Liver (tissue), 9 donors: ENCODE data around the gene SERTAD1. TPM values are rescaled to one million over a fixed set of nuclear protein-coding genes. Genes with fewer than 3 reads are reported as not detected.

ENCODE experiments used
- DNase-seq: peaks from one replicate; pipeline ENCODE4 v3.0.0-alpha.2; 2017; ENCODE audit warnings: low spot score
- H3K27ac ChIP-seq, 2 donors: one replicate each; pipeline ENCODE4 v1.7.0; 2013; ENCODE audit warnings: inconsistent platforms in 2 of 2, low read length in 2 of 2, control low read depth in 1 of 2, low read depth in 1 of 2, mild to moderate bottlenecking in 1 of 2
- H3K27me3 ChIP-seq, 4 donors: one replicate each; pipeline versions ENCODE4 v1.6.1 to v1.7.0; 2013; ENCODE audit warnings: low read length in 3 of 4, inconsistent platforms in 1 of 4, mild to moderate bottlenecking in 1 of 4, moderate library complexity in 1 of 4; ENCODE audit not compliant: control insufficient read depth in 4 of 4, insufficient read depth in 4 of 4
- H3K36me3 ChIP-seq, 4 donors: one replicate each; pipeline versions ENCODE4 v1.6.1 to v1.7.0; 2013; ENCODE audit warnings: low read length in 3 of 4, mild to moderate bottlenecking in 3 of 4, low read depth in 1 of 4, moderate library complexity in 1 of 4; ENCODE audit not compliant: control insufficient read depth in 4 of 4, insufficient read depth in 3 of 4
- H3K4me1 ChIP-seq, 4 donors: one replicate each; pipeline versions ENCODE4 v1.6.1 to v1.7.0; 2013; ENCODE audit warnings: low read length in 3 of 4, mild to moderate bottlenecking in 3 of 4, moderate library complexity in 1 of 4; ENCODE audit not compliant: control insufficient read depth in 4 of 4, insufficient read depth in 4 of 4
- H3K4me3 ChIP-seq, 3 donors: one replicate each; pipeline versions ENCODE4 v1.6.1 to v1.7.0; 2013; ENCODE audit warnings: low read length in 3 of 3, control low read depth in 1 of 3, low read depth in 1 of 3, mild to moderate bottlenecking in 1 of 3
- H3K9ac ChIP-seq, 2 donors: one replicate each; pipeline ENCODE4 v1.7.0; 2013; ENCODE audit warnings: low read length in 2 of 2, mild to moderate bottlenecking in 2 of 2, moderate library complexity in 2 of 2, control low read depth in 1 of 2, low read depth in 1 of 2
- H3K9me3 ChIP-seq, 4 donors: one replicate each; pipeline versions ENCODE4 v1.6.1 to v1.7.0; 2013; ENCODE audit warnings: low read length in 3 of 4; ENCODE audit not compliant: control insufficient read depth in 4 of 4
- FOXA1 ChIP-seq: IDR thresholded peaks from 2 replicates; pipeline ENCODE4 v1.6.1; 2016; ENCODE audit warnings: antibody characterized with exemption
- FOXA2 ChIP-seq: IDR thresholded peaks from 2 replicates; pipeline ENCODE4 v1.6.1; 2016; ENCODE audit warnings: antibody characterized with exemption
- GABPA ChIP-seq, 2 donors: IDR thresholded peaks in 1 of 2; conservative IDR thresholded peaks in 1 of 2; 2 replicates each; pipeline ENCODE4 v1.6.1; 2016; ENCODE audit warnings: antibody characterized with exemption in 2 of 2, mild to moderate bottlenecking in 1 of 2, moderate library complexity in 1 of 2
- HNF4A ChIP-seq, 2 donors: conservative IDR thresholded peaks; 2 replicates each; pipeline ENCODE4 v1.6.1; 2016; ENCODE audit warnings: antibody characterized with exemption in 2 of 2, mild to moderate bottlenecking in 2 of 2
- HNF4G ChIP-seq: IDR thresholded peaks from 2 replicates; pipeline ENCODE4 v1.6.1; 2016; ENCODE audit warnings: antibody characterized with exemption
- NR2F2 ChIP-seq: IDR thresholded peaks from 2 replicates; pipeline ENCODE4 v1.6.1; 2016; ENCODE audit warnings: antibody characterized with exemption
- RAD21 ChIP-seq, 2 donors: IDR thresholded peaks; 2 replicates each; pipeline ENCODE4 v1.6.1; 2016; ENCODE audit warnings: antibody characterized with exemption in 2 of 2, mild to moderate bottlenecking in 2 of 2
- TAF1 ChIP-seq: conservative IDR thresholded peaks from 2 replicates; pipeline ENCODE4 v1.6.1; 2016; ENCODE audit warnings: antibody characterized with exemption, mild to moderate bottlenecking
- WGBS: extraction: QIAGEN DNeasy Blood & Tissue Kit; methylation state at CpG from one replicate; pipeline ENCODE4 v1.1.7; 2013; 5-methylcytosine and 5-hydroxymethylcytosine counted together
- polyA plus RNA-seq, 2 donors: library from polyadenylated mRNA; stranded (reverse) in 1 of 2; unstranded in 1 of 2; fragments of 200-250 nt in 1 of 2; fragments of >200 nt in 1 of 2; fragmentation: Nextera tagmentation in 1 of 2; extraction: Ambion mirVana in 1 of 2; gene quantifications; one replicate each; pipeline versions ENCODE4 v1.2.1 to v1.2.3, GENCODE V29; 2013 to 2015
- total RNA-seq, 2 donors: library from RNA; depleted of rRNA; stranded (reverse); fragments of >200 nt; gene quantifications; one replicate each; pipeline ENCODE4 v1.2.3, GENCODE V29; 2014
- TF ChIP-seq, protein P1 (sequence below): IDR thresholded peaks from 2 replicates; pipeline ENCODE4 v1.6.1; 2016; ENCODE audit warnings: antibody characterized with exemption
- TF ChIP-seq, protein P2 (sequence below): IDR thresholded peaks from 2 replicates; pipeline ENCODE4 v1.6.1; 2016; ENCODE audit warnings: antibody characterized with exemption
- TF ChIP-seq, protein P3 (sequence below): IDR thresholded peaks from 2 replicates; pipeline ENCODE4 v1.6.1; 2016; ENCODE audit warnings: antibody characterized with exemption
- donor health status: healthy.
- donor health status: healthy.
- donor health status: healthy.
- donor health status: healthy.
- donor health status: healthy.

Gene SERTAD1
- total and polyA plus RNA-seq, 4 donors = 3.6 to 6.8 (median 4.9) TPM

DNA sequence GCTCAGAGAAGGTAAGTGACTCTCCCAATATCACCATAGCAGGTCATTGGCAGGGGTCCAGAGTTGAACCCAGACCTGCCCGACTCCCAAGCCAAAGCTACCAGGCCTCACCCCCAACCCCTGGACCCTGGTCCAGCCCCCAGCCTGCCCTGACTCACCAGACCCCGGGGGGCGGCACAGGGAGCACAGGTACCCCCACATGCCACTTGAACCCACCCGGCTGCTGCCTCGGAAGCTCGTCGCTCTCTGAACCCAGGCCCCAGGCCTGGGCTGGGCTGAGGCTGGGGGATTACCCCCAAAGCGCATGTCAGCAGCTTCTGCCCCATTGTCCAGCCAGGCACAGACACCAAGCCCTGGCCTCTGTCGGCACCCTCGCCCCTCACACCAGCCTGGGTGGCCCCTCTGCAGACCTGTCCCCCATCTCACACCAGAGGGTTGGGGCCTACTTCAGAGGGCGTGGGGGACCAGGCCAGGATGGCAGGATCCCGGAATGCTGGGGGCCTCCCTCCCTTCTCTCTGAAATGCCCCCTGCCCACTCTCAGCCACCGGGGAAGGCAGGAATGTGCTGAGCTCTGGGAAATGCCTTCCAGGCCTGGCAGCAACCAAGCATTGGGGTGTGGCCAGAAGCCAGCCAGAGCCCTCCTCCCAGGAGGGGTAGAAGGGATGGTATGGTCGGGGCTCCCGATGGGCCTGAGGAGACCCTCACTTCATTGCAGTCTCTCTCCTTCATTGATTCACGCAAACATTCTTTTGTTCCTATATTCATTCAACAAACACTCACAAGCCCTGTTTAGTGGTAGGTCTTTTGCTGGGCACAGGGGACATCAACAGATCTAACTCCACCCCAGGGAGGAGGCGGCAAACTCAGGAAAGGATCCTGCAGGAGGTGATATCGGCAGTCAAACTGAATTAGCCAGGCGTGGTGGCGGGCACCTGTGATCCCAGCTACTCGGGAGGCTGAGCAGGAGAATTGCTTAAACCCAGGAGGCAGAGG lies 11.0 kb downstream of the SERTAD1 start:
- 84% methylated on average over 21 of the region's 21 CpGs for WGBS
- no peak overlapping the region for H3K9ac ChIP-seq

DNA sequence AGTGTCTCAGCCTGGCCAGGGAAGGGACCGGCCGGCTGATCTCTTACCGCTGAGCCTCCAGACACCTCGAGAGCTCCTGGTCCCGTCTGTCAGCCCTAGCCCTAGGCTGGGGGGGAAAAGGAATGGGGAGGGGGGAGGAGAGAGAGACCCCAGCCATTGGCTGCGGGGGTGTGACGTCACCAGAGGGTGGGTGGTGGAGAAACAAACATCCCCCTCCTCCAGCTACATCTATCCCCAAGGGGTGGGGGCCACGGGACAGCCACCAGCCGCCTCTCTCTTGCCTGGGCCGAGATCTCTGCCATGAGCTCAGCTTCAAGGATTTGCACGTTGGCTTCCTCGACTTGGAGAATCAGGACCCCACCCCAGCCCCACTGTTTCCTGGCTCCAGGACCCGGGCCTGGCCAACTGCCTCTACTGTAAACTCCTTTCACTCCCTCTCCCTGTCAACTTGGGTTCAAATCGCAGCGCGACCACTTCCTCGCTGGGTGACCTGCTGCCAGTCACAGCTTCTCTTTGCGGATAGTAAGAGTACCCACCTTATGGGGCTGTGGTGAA lies 12.4 kb downstream of the SERTAD1 start, which contains the start of gene PRX:
Gene PRX, minus strand, starts transcription at position 88 of the 555 bp plus-strand sequence. CDS start 5,446 bp downstream, outside the sequence.
- Histone ChIP-seq H3K27ac (no peak within 1 kb of the TSS), H3K36me3 (no peaks in the 10 kb centered on the region), H3K9ac (no peak within 1 kb of the TSS), H3K9me3 (no peaks in the 10 kb centered on the region), H3K4me3 (no peak within 1 kb of the TSS), H3K4me1 (no peaks in the 10 kb centered on the region), H3K27me3 (no peaks in the 10 kb centered on the region)
- no peak for DNase-seq
- TF ChIP-seq TAF1 = no peak
- no peak for TF ChIP-seq FOXA1
- no peak for TF ChIP-seq HNF4A (conservative IDR thresholded peaks at IDR 0.05)
- TF ChIP-seq NR2F2 = no peak
- no peak for TF ChIP-seq GABPA (IDR thresholded peaks at IDR 0.05 in 1 of 2, conservative IDR thresholded peaks at IDR 0.05 in 1 of 2)
- TF ChIP-seq, protein P1, sequence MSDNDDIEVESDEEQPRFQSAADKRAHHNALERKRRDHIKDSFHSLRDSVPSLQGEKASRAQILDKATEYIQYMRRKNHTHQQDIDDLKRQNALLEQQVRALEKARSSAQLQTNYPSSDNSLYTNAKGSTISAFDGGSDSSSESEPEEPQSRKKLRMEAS = no peak
- 41% methylated on average over 18 of the region's 18 CpGs for WGBS

More for the DNA sequence above, 11.0 kb downstream of the SERTAD1 start:
- Histone ChIP-seq H3K36me3 (no peaks in the 10 kb centered on the region), H3K9me3 (no peaks in the 10 kb centered on the region), H3K27ac (no peak overlapping the region), H3K4me1 (no peaks in the 10 kb centered on the region), H3K27me3 (no peaks in the 10 kb centered on the region), H3K4me3 (no peak overlapping the region)
- no peak for TF ChIP-seq TAF1
- no peak for TF ChIP-seq FOXA2
- no peak for TF ChIP-seq RAD21 (IDR thresholded peaks at IDR 0.05)
- TF ChIP-seq HNF4A (conservative IDR thresholded peaks at IDR 0.05) = no peak
- TF ChIP-seq, protein P2, sequence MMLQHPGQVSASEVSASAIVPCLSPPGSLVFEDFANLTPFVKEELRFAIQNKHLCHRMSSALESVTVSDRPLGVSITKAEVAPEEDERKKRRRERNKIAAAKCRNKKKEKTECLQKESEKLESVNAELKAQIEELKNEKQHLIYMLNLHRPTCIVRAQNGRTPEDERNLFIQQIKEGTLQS = no peak
- no peak for TF ChIP-seq FOXA1
- no peak for DNase-seq

DNA sequence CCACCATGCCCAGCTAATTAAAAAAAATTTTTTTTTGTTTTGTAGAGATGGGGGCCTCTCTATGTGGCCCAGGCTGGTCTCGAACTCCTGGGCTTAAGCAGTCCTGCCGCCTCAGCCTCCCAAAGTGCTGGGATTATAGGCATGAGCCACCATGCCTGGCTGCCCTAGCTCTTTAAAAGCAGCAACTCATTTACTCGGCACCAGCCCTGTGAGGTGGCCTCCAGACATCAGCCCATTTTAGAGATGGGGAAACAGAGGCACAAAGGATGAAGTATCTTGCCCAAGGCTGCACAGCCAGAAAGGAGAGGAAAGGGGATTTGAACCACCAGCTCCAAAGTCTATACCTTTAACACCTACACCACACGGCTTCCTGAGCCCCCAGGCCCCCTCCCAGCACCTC lies 12.9 kb downstream of the SERTAD1 start:
- no peaks in the 10 kb centered on the region for H3K27me3 ChIP-seq
- H3K36me3 ChIP-seq = no peaks in the 10 kb centered on the region
- H3K27ac ChIP-seq = no peak overlapping the region
- no peak for DNase-seq
- no peak overlapping the region for H3K9ac ChIP-seq
- H3K9me3 ChIP-seq = no peaks in the 10 kb centered on the region
- TF ChIP-seq RAD21 (IDR thresholded peaks at IDR 0.05) (no peak), FOXA1 (no peak), HNF4G (no peak)
- TF ChIP-seq, protein P1 = no peak
- TF ChIP-seq, protein P3, sequence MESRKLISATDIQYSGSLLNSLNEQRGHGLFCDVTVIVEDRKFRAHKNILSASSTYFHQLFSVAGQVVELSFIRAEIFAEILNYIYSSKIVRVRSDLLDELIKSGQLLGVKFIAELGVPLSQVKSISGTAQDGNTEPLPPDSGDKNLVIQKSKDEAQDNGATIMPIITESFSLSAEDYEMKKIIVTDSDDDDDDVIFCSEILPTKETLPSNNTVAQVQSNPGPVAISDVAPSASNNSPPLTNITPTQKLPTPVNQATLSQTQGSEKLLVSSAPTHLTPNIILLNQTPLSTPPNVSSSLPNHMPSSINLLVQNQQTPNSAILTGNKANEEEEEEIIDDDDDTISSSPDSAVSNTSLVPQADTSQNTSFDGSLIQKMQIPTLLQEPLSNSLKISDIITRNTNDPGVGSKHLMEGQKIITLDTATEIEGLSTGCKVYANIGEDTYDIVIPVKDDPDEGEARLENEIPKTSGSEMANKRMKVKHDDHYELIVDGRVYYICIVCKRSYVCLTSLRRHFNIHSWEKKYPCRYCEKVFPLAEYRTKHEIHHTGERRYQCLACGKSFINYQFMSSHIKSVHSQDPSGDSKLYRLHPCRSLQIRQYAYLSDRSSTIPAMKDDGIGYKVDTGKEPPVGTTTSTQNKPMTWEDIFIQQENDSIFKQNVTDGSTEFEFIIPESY = no peak
- H3K4me1 ChIP-seq = peaks cover 0 to 4% (median 0%) of the 10 kb centered on the region in 4 donors
- H3K4me3 ChIP-seq = no peak overlapping the region
- whole genome bisulfite sequencing = 72% methylated on average over 4 of the region's 4 CpGs
